ENCODE measurements around the gene ANKRD40CL. TPM values are rescaled to one million over a fixed set of nuclear protein-coding genes. Genes with fewer than 3 reads are reported as not detected.

Gene ANKRD40CL
- total RNA-seq, 2 experiments from 2014 or later: not detected

GRCh38 chr17:50802609-50803571, 35.6 kb upstream of the ANKRD40CL start:
- H3K4me3 ChIP-seq (ENCODE audit: low read length): no peak overlapping the region
- Mint-ChIP-seq H3K4me3 (no peak overlapping the region), H3K27me3 (no peaks in the 10 kb centered on the region), H3K36me3 (ENCODE audit: low read depth) (no peaks in the 10 kb centered on the region), H3K27ac (no peak overlapping the region), H3K9me3 (no peaks in the 10 kb centered on the region), H3K4me1 (ENCODE audit: low read depth) (no peaks in the 10 kb centered on the region)
- CTCF ChIA-PET: no interaction called here
- H3K36me3 ChIP-seq (ENCODE audit: insufficient read depth, low read length): no peaks in the 10 kb centered on the region
- H3K9me3 ChIP-seq (ENCODE audit: control insufficient read depth in 1 of 2, insufficient read depth in 1 of 2, low read length in 2 of 2): no peaks in the 10 kb centered on the region
- H3K27me3 ChIP-seq (ENCODE audit: control insufficient read depth in 1 of 2, insufficient read depth in 2 of 2, low read length in 2 of 2): no peaks in the 10 kb centered on the region
- TF ChIP-seq CTCF (IDR thresholded peaks at IDR 0.05): no peak
- ATAC-seq (ENCODE audit: poor library complexity) (no peak), DNase-seq (no peak)
- no peak overlapping the region for H3K27ac ChIP-seq (ENCODE audit: low read depth in 1 of 2, low read length in 2 of 2)
- intact Hi-C loops (cut with DNase I, micrococcal nuclease): no loop called here
- no peaks in the 10 kb centered on the region for H3K4me1 ChIP-seq (ENCODE audit: insufficient read depth, low read length)
- POLR2A ChIA-PET: no interaction called here

GRCh38 chr17:50800196-50800700, 32.9 kb upstream of the ANKRD40CL start:
- ChIA-PET POLR2A (no interaction called here), CTCF (no interaction called here)
- intact Hi-C loops (cut with DNase I, micrococcal nuclease): no loop called here
- H3K9me3 Mint-ChIP-seq: no peaks in the 10 kb centered on the region
- H3K27me3 Mint-ChIP-seq: no peaks in the 10 kb centered on the region
- no peak for TF ChIP-seq CTCF (IDR thresholded peaks at IDR 0.05)
- ATAC-seq (ENCODE audit: poor library complexity) (no peak), DNase-seq (no peak)
- H3K36me3 Mint-ChIP-seq (ENCODE audit: low read depth): no peaks in the 10 kb centered on the region
- Histone ChIP-seq H3K27me3 (ENCODE audit: control insufficient read depth in 1 of 2, insufficient read depth in 2 of 2, low read length in 2 of 2) (no peaks in the 10 kb centered on the region), H3K36me3 (ENCODE audit: insufficient read depth, low read length) (no peaks in the 10 kb centered on the region), H3K9me3 (ENCODE audit: control insufficient read depth in 1 of 2, insufficient read depth in 1 of 2, low read length in 2 of 2) (no peaks in the 10 kb centered on the region), H3K4me3 (ENCODE audit: low read length) (no peak overlapping the region), H3K4me1 (ENCODE audit: insufficient read depth, low read length) (no peaks in the 10 kb centered on the region), H3K27ac (ENCODE audit: low read depth in 1 of 2, low read length in 2 of 2) (no peak overlapping the region)
- no peaks in the 10 kb centered on the region for H3K4me1 Mint-ChIP-seq (ENCODE audit: low read depth)
- no peak overlapping the region for H3K4me3 Mint-ChIP-seq
- no peak overlapping the region for H3K27ac Mint-ChIP-seq

- POLR2A ChIA-PET: no interaction called here
- H3K27ac Mint-ChIP-seq: no peak overlapping the region
- no peaks in the 10 kb centered on the region for H3K27me3 ChIP-seq (ENCODE audit: control insufficient read depth in 1 of 2, insufficient read depth in 2 of 2, low read length in 2 of 2)
Measured at GRCh38 chr17:50799582-50799981, 32.3 kb upstream of the ANKRD40CL start.

More at GRCh38 chr17:50799582-50799981, 32.3 kb upstream of the ANKRD40CL start:
- Histone ChIP-seq H3K27ac (ENCODE audit: low read depth in 1 of 2, low read length in 2 of 2) (no peak overlapping the region), H3K9me3 (ENCODE audit: control insufficient read depth in 1 of 2, insufficient read depth in 1 of 2, low read length in 2 of 2) (no peaks in the 10 kb centered on the region), H3K4me1 (ENCODE audit: insufficient read depth, low read length) (no peaks in the 10 kb centered on the region), H3K36me3 (ENCODE audit: insufficient read depth, low read length) (no peaks in the 10 kb centered on the region), H3K4me3 (ENCODE audit: low read length) (no peak overlapping the region)
- intact Hi-C loops (cut with DNase I, micrococcal nuclease): no loop called here
- ATAC-seq (ENCODE audit: poor library complexity) (no peak), DNase-seq (no peak)
- no peaks in the 10 kb centered on the region for H3K4me1 Mint-ChIP-seq (ENCODE audit: low read depth)
- H3K4me3 Mint-ChIP-seq: no peak overlapping the region
- CTCF ChIA-PET: no interaction called here
- H3K36me3 Mint-ChIP-seq (ENCODE audit: low read depth): no peaks in the 10 kb centered on the region
- TF ChIP-seq CTCF (IDR thresholded peaks at IDR 0.05): no peak
- H3K27me3 Mint-ChIP-seq: no peaks in the 10 kb centered on the region
- no peaks in the 10 kb centered on the region for H3K9me3 Mint-ChIP-seq
